GM23248 (cell line): ENCODE results near the gene LRP5. TPM values are rescaled to one million over a fixed set of nuclear protein-coding genes. Genes with fewer than 3 reads are reported as not detected.
"Not testable (repeated sequence)": the region's sequence is repeated elsewhere in the genome, so short reads cannot be mapped to it uniquely, and the experiment has no call there.

Source experiments
- DNase-seq: peaks from one replicate; pipeline ENCODE4 v3.0.0-alpha.2; 2015
- H2AFZ ChIP-seq: fragments of 200-600 bp; sonication (generic); 2 replicates; pipeline ENCODE4 v1.6.1; 2016; ENCODE audit warnings: antibody characterized with exemption
- H3F3A ChIP-seq: fragments of 200-600 bp; sonication (generic); 2 replicates; pipeline ENCODE4 v1.6.1; 2016; ENCODE audit warnings: mild to moderate bottlenecking, antibody characterized with exemption, mixed run types; ENCODE audit not compliant: insufficient read depth
- H3K27ac ChIP-seq: fragments of 200-600 bp; sonication (generic); 2 replicates; pipeline ENCODE4 v1.5.1; 2016; ENCODE audit warnings: mild to moderate bottlenecking
- H3K27me3 ChIP-seq: fragments of 200-600 bp; sonication (generic); replicated peaks from 2 replicates; pipeline ENCODE4 v1.6.1; 2016; ENCODE audit warnings: mild to moderate bottlenecking; ENCODE audit not compliant: insufficient read depth
- H3K36me3 ChIP-seq: fragments of 200-600 bp; sonication (generic); 2 replicates; pipeline ENCODE4 v1.6.1; 2016; ENCODE audit warnings: low read depth, mild to moderate bottlenecking
- H3K4me1 ChIP-seq: fragments of 200-600 bp; sonication (generic); 2 replicates; pipeline ENCODE4 v1.6.1; 2016; ENCODE audit warnings: mild to moderate bottlenecking; ENCODE audit not compliant: insufficient read depth
- H3K4me2 ChIP-seq: fragments of 200-600 bp; sonication (generic); one replicate; pipeline ENCODE4 v1.6.1; 2016; ENCODE audit warnings: mild to moderate bottlenecking; ENCODE audit not compliant: unreplicated experiment
- H3K4me3 ChIP-seq: fragments of 200-600 bp; sonication (generic); 2 replicates; pipeline ENCODE4 v1.5.1; 2016; ENCODE audit warnings: mild to moderate bottlenecking
- H3K79me2 ChIP-seq: fragments of 200-600 bp; sonication (generic); 2 replicates; pipeline ENCODE4 v1.6.1; 2016; ENCODE audit warnings: mild to moderate bottlenecking; ENCODE audit not compliant: insufficient read depth
- H3K9ac ChIP-seq: fragments of 200-600 bp; sonication (generic); 2 replicates; pipeline ENCODE4 v1.6.1; 2016; ENCODE audit warnings: mild to moderate bottlenecking
- H3K9me2 ChIP-seq: fragments of 200-600 bp; sonication (generic); 2 replicates; pipeline ENCODE4 v1.6.1; 2016; ENCODE audit warnings: mixed run types, mild to moderate bottlenecking, moderate library complexity; ENCODE audit not compliant: insufficient read depth
- H3K9me3 ChIP-seq: fragments of 200-600 bp; sonication (generic); one replicate; pipeline ENCODE4 v1.6.1; 2017; ENCODE audit warnings: low read depth
- H4K20me1 ChIP-seq: fragments of 200-600 bp; sonication (generic); 2 replicates; pipeline ENCODE4 v1.6.0; 2016; ENCODE audit not compliant: insufficient read depth
- EZH2 ChIP-seq: fragments of 200-600 bp; sonication (generic); IDR thresholded peaks from 2 replicates; pipeline ENCODE4 v1.6.1; 2018; ENCODE audit warnings: antibody characterized with exemption, mild to moderate bottlenecking; ENCODE audit not compliant: insufficient read depth, poor library complexity, severe bottlenecking
- EZH2phosphoT487 ChIP-seq: fragments of 200-600 bp; sonication (generic); IDR thresholded peaks from 2 replicates; pipeline ENCODE4 v1.6.1; 2018; ENCODE audit warnings: antibody characterized with exemption, moderate library complexity, mild to moderate bottlenecking, low read depth; ENCODE audit not compliant: insufficient read depth
- WGBS, 2 experiments: methylation state at CpG; one replicate each; pipeline ENCODE4 v1.1.6; 2015 to 2017; ENCODE audit warnings: low lambda C conversion rate in 2 of 2, low coverage in 1 of 2; ENCODE audit errors: missing lambda C conversion rate in 2 of 2; 5-methylcytosine and 5-hydroxymethylcytosine counted together
- in situ Hi-C: fragments of 300-500 bp; cut with MboI; formaldehyde crosslinking; loops from 2 replicates; pipeline ENCODE4 v1.15.0; 2020
- polyA plus RNA-seq: library from polyadenylated mRNA; unstranded; fragments of >200 nt; fragmentation: Nextera tagmentation; extraction: Ambion mirVana; gene quantifications from 2 replicates; pipeline ENCODE4 v1.2.1, GENCODE V29; 2016
- total RNA-seq: library from RNA; depleted of rRNA; stranded (reverse); fragments of >200 nt; shearing (Covaris generic); gene quantifications from 2 replicates; pipeline ENCODE4 v1.2.3, GENCODE V29; 2014

Gene LRP5
- total and polyA plus RNA-seq, 2 experiments from 2014 or later, result 3.0 TPM

GRCh38 chr11:68298659-68299516 is 13.5 kb upstream of the LRP5 start:
- DNase-seq, result no peak
- H3K9ac ChIP-seq, result no peak overlapping the region
- H4K20me1 ChIP-seq, result no peaks in the 10 kb centered on the region
- no peak overlapping the region for H3K4me3 ChIP-seq
- no peaks in the 10 kb centered on the region for H3K36me3 ChIP-seq
- TF ChIP-seq EZH2phosphoT487 (no peak), EZH2 (no peak)
- no peaks in the 10 kb centered on the region for H3K9me3 ChIP-seq
- no peak overlapping the region for H3K4me2 ChIP-seq
- no peaks in the 10 kb centered on the region for H3F3A ChIP-seq
- no peak overlapping the region for H2AFZ ChIP-seq
- WGBS, 2 experiments, result 73% methylated on average over 15 of the region's 15 CpGs
- H3K79me2 ChIP-seq, result no peaks in the 10 kb centered on the region
- H3K27ac ChIP-seq, result no peak overlapping the region
- H3K9me2 ChIP-seq, result no peaks in the 10 kb centered on the region
- no peaks in the 10 kb centered on the region for H3K27me3 ChIP-seq
- H3K4me1 ChIP-seq, result no peaks in the 10 kb centered on the region
- in situ Hi-C loops, result no loop called here

GRCh38 chr11:68299517-68299879 is 12.9 kb upstream of the LRP5 start:
- H3K9ac ChIP-seq, H3K27ac ChIP-seq, DNase-seq, H3K36me3 ChIP-seq, H3K79me2 ChIP-seq, H3F3A ChIP-seq, H3K4me2 ChIP-seq, H3K27me3 ChIP-seq, H3K4me3 ChIP-seq, H4K20me1 ChIP-seq, in situ Hi-C loops, H3K9me2 ChIP-seq, H2AFZ ChIP-seq, H3K4me1 ChIP-seq, H3K9me3 ChIP-seq: not testable (repeated sequence)
- 87 to 95% methylated on average over 8 to 9 of the region's 9 CpGs for whole genome bisulfite sequencing, 2 experiments

GRCh38 chr11:68300076-68300830 is 12.1 kb upstream of the LRP5 start:
- H3K4me2 ChIP-seq, result no peak overlapping the region
- DNase-seq, result no peak
- H3K36me3 ChIP-seq, result no peaks in the 10 kb centered on the region
- H3K9me2 ChIP-seq, result no peaks in the 10 kb centered on the region
- no peaks in the 10 kb centered on the region for H3K4me1 ChIP-seq
- H3K4me3 ChIP-seq, result no peak overlapping the region
- no peak overlapping the region for H3K27ac ChIP-seq
- no peaks in the 10 kb centered on the region for H3K27me3 ChIP-seq
- H4K20me1 ChIP-seq, result no peaks in the 10 kb centered on the region
- in situ Hi-C loops, result no loop called here
- no peaks in the 10 kb centered on the region for H3F3A ChIP-seq
- no peaks in the 10 kb centered on the region for H3K79me2 ChIP-seq
- 65 to 78% methylated on average over 12 of the region's 12 CpGs for WGBS, 2 experiments
- TF ChIP-seq EZH2phosphoT487 (no peak), EZH2 (no peak)
- no peaks in the 10 kb centered on the region for H3K9me3 ChIP-seq
- no peak overlapping the region for H3K9ac ChIP-seq
- no peak overlapping the region for H2AFZ ChIP-seq

GRCh38 chr11:68302256-68302655 is 10.1 kb upstream of the LRP5 start:
- Histone ChIP-seq H3K79me2 (no peaks in the 10 kb centered on the region), H3K4me3 (no peak overlapping the region), H3K9me2 (no peaks in the 10 kb centered on the region), H4K20me1 (no peaks in the 10 kb centered on the region), H2AFZ (no peak overlapping the region), H3F3A (no peaks in the 10 kb centered on the region), H3K27me3 (no peaks in the 10 kb centered on the region), H3K36me3 (no peaks in the 10 kb centered on the region), H3K9ac (no peak overlapping the region), H3K4me1 (no peaks in the 10 kb centered on the region), H3K4me2 (no peak overlapping the region), H3K27ac (no peak overlapping the region), H3K9me3 (no peaks in the 10 kb centered on the region)
- TF ChIP-seq EZH2 (no peak), EZH2phosphoT487 (no peak)
- DNase-seq, result no peak
- in situ Hi-C loops, result no loop called here
- 79 to 81% methylated on average over 5 of the region's 5 CpGs for WGBS, 2 experiments
